Suppressor macrophage (primary cell): ENCODE measurements around the gene CRACR2A.

Source experiments
- DNase-seq, 4 experiments: peaks; one replicate each; pipeline ENCODE4 v3.0.0-alpha.2; 2020 to 2022

CRACR2A gene

GRCh38 chr12:3723916-3724805, 28.7 kb downstream of the CRACR2A start:
- no peak for DNase-seq

- DNase-seq: no peak
Observed at GRCh38 chr12:3722368-3722767, 30.5 kb downstream of the CRACR2A start.

DNA sequence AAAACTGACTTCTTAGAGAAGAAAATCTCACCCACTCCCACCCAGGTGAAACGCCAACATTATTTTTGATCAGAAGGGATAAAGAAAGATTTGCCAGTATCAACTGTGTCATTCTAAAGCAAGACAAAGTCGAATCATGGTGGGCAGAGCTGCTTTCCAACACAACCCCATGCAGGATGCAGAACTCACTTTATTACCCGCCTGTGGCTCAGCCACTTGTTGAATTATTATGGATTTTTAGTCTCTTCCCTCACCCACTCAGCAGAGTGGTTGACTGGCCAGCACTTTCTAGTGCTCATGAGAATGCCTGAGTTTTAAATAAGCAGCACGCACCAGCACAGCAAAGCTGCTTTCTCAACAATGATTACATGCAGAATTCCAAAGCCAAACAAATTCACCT, 32.1 kb downstream of the CRACR2A start:
- DNase-seq: no peak

GRCh38 chr12:3718100-3718499, 34.8 kb downstream of the CRACR2A start:
- peak; percentile 81 to 92 (median 88) for DNase-seq

DNA sequence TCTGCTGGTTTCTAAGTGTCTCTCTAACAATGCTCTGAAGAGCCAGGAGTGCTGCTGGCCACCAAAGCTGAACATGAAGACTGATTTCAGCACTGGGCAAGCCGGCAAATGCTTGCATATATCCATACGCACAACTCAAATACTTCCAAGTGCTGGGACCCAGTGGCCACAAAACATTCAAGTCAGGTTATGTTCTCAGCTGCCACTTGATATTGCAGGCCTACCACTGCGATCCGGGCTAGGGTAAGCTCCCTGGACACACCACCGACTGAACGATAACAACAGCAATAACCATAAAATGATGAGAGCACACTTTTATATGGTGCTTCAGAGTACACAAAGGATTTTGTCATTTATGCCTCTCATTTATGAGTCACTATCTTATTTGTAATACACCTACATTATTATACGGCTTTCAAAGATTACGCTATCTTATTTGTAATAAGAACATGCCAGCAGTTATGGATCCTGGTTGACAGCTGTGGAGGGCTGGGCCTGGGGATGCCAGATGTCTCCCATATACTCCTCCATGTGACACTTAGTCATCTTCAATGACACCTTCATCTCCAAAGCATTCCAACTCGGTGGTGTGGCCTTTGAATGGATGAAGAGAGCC, 35.5 kb downstream of the CRACR2A start:
- peak in 2 of 4 experiments; percentile 13 to 29 for DNase-seq

DNA sequence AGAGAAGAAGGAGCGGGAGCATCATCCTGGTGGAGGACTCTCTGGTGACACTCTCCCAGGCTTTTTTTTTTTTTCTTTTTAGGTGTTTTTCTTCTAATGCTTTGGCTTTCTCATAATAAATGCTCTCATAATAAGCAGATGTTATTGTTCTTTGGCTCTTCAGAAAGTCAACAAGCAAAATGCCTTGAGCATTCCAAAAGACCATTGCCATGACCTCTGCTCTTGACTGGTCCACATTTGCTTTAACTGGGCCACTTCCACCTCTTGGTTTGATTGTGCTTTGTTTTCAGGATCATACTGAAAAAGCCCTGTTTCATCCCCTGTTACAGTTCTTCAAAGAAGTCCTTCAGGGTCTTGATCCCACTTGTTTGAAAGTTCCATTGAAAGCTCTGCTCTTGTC, 36.9 kb downstream of the CRACR2A start:
- DNase-seq: no peak

- no peak for DNase-seq
Observed at GRCh38 chr12:3713947-3714346, 39.0 kb downstream of the CRACR2A start.

DNA sequence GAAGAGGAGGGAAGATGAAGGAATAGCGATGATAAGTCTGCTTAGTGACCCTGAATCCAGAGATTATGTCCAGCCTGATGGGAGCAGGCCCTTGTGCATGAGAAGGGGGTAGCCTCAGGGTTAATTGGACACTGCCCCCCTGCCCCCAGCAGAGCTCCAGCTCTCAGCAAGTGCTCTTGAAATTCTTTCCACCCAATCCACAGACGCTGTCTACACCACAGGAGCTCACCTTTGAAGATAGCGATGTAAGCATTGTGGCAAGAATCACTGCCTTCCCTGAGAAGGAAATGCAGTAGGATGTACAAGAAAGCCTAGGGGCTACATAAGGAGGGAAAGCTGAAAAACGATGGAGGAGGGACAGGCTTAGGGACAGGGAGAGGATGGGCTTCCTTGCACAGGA, 39.4 kb downstream of the CRACR2A start:
- DNase-seq: no peak

DNA sequence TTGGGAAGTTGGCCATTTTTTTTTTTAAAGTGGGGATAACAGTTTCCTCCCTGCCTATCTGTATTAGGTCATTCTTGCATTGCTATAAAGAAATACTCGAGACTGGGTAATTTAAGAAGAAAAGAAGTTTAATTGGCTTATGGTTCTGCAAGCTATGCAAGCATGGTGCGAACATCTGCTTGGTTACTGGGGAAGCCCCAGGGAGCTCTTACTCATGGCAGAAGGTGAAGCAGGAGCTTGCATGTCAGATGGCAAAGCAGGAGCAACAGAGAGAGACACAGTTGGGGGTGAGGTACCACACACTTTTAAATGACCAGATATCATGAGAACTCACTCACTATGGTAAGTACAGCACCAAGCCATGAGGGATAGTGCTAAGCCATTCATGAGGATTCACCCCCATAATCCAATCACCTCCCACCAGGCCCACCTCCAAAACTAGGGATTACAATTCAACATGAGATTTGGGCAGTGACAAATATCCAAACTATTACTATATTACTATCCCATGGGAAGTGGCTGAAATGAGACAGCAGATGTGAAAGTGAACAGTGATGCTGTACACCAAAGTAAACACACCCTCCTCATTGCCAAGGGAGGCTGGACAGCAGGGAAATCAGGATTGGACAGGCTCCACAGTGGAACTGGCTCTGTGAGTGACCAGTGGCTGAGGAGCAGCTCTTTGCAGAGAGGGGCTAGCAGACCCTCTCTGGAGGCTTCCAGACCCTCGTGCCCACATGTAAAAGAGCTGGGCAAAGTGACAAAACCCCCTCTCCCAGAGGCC, 40.5 kb downstream of the CRACR2A start:
- DNase-seq: no peak

- no peak for DNase-seq
Observed at GRCh38 chr12:3705354-3705675, 47.6 kb downstream of the CRACR2A start.

GRCh38 chr12:3704512-3705353, 48.2 kb downstream of the CRACR2A start:
- peak; percentile 23 to 59 (median 33) for DNase-seq

GRCh38 chr12:3700861-3701260, 52.0 kb downstream of the CRACR2A start:
- no peak for DNase-seq

- peak in 2 of 4 experiments; percentile 9 to 21 for DNase-seq
Observed at GRCh38 chr12:3698218-3698974, 54.5 kb downstream of the CRACR2A start.

- DNase-seq: no peak
Observed at GRCh38 chr12:3697311-3697870, 55.5 kb downstream of the CRACR2A start.

- no peak for DNase-seq
Observed at GRCh38 chr12:3694673-3695072, 58.2 kb downstream of the CRACR2A start.

GRCh38 chr12:3692616-3693365, 60.1 kb downstream of the CRACR2A start:
- DNase-seq: no peak

DNA sequence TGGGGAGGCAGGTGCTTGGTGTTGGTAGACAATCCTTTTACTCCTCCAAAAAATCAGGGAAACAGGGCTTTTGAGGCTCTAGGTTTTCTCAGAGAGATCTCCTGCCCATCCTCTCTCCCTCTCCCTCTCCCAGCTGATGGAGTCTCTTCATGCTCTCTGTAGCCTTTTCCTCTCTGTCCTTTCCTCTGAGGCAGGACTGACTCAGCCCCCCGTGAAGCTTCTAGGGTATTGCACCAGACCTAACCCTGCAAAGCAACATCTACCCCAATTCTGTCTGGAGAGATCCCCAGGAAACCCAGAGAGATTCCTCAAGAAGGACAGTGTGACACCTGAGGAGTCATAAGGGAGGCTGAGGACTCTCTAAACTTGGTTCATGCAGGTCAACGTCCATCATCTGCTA, 66.4 kb downstream of the CRACR2A start:
- no peak for DNase-seq

DNA sequence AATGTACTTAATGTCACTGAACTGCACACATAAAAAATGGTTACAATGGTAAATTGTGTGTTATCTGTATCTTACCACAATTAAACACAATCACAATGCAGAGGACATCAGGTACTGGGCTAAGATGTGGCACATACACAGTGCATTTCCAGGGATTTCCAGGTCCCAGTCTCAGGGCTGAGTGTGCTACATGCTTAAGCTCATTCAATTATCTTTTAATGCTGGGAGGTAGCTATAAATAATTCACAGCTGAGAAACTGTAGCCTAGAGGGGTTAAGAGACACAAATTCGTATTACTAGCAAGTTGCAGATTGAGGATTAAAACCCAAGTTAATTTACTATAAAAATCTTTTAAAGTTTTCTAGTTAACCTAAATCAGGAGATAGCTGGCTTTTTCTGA, 67.1 kb downstream of the CRACR2A start:
- DNase-seq: no peak

DNA sequence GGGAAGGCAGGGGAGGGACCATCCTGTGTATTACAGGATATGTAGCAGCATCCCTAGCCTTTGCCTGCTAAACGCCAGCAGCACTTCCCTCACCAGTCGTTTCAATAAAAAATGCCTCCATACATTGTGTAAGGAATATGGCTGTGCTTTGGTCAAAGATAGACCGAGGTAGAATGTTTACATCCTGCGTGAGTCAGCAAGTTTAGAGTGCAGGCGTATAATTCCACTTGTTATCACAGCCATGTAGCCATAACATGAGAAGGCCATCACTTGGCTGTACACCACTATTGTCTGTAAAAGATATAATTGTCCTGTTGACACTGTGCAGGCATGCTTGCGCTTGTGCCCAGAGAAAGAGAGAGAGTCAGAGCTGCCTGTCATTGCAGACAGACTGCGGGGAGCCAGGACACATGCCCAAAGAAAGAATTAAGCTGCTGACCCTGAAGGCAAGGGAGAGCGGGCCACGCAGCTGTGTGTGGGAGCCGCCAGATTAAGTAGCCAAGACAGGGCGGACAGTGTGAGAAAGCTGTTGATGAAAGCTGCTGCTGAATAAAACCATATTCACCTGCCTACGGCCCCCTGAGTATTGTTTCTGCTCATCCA, 68.4 kb downstream of the CRACR2A start:
- no peak for DNase-seq

- no peak for DNase-seq
Observed at GRCh38 chr12:3683670-3684069, 69.2 kb downstream of the CRACR2A start.
